Tibial artery (tissue), 4 donors: ENCODE results near the gene FGFR2.

Experiments used
- DNase-seq, 2 donors: peaks; one replicate each; pipeline ENCODE4 v3.0.0-alpha.2; 2019
- H3K27ac ChIP-seq, 2 donors: fragments of 200-600 bp; sonication (generic) in 1 of 2; 1 replicate in 1 of 2; 2 replicates in 1 of 2; pipeline ENCODE4 v1.5.1; 2018 to 2019; ENCODE audit warnings: mild to moderate bottlenecking in 1 of 2
- H3K27me3 ChIP-seq, 2 donors: fragments of 200-600 bp; sonication (generic) in 1 of 2; one replicate each; pipeline versions ENCODE4 v1.5.1 to v1.6.0; 2016 to 2019
- H3K36me3 ChIP-seq, 3 donors: fragments of 200-600 bp; sonication (generic) in 2 of 3; one replicate each; pipeline ENCODE4 v1.5.1; 2016 to 2019; ENCODE audit warnings: mild to moderate bottlenecking in 2 of 3
- H3K4me1 ChIP-seq, 4 donors: fragments of 200-600 bp; sonication (generic) in 2 of 4; 1 replicate in 3 of 4; 2 replicates in 1 of 4; pipeline ENCODE4 v1.5.1; 2016 to 2019
- H3K4me3 ChIP-seq, 2 donors: fragments of 200-600 bp; sonication (generic) in 1 of 2; 1 replicate in 1 of 2; 2 replicates in 1 of 2; pipeline ENCODE4 v1.5.1; 2018 to 2019; ENCODE audit warnings: mild to moderate bottlenecking in 2 of 2
- H3K9me3 ChIP-seq, 3 donors: fragments of 200-600 bp; sonication (generic) in 1 of 3; one replicate each; pipeline ENCODE4 v1.5.1; 2016 to 2019
- CTCF ChIP-seq, 2 experiments: fragments of 200-600 bp in 1 of 2; fragments of 450-650 bp in 1 of 2; IDR thresholded peaks; one replicate each; pipeline ENCODE4 v1.5.1; 2017 to 2019; ENCODE audit warnings: antibody characterized with exemption in 2 of 2, mild to moderate bottlenecking in 1 of 2, moderate library complexity in 1 of 2
- intact Hi-C: fragments of 100-400 bp; cut with DNase I; formaldehyde crosslinking; loops from one replicate; pipeline ENCODE4 v1.15.0; 2023; ENCODE audit warnings: low total_unique reads

The FGFR2 gene

GRCh38 chr10:121570315-121570714, 27.9 kb downstream of the FGFR2 start:
- Histone ChIP-seq H3K27ac (no peak overlapping the region), H3K4me1 (peaks cover 0 to 9% (median 5%) of the 10 kb centered on the region in 4 donors), H3K4me3 (no peak overlapping the region), H3K27me3 (no peaks in the 10 kb centered on the region), H3K9me3 (no peaks in the 10 kb centered on the region), H3K36me3 (no peaks in the 10 kb centered on the region)
- TF ChIP-seq CTCF (IDR thresholded peaks at IDR 0.05): no peak
- no peak for DNase-seq
- intact Hi-C loops: no loop called here

GRCh38 chr10:121568275-121568674, 30.0 kb downstream of the FGFR2 start:
- no peak for TF ChIP-seq CTCF (IDR thresholded peaks at IDR 0.05)
- no peaks in the 10 kb centered on the region for H3K27me3 ChIP-seq
- no peak overlapping the region for H3K27ac ChIP-seq
- DNase-seq: no peak
- H3K4me3 ChIP-seq: no peak overlapping the region
- peaks cover 0 to 9% (median 4%) of the 10 kb centered on the region in 4 donors for H3K4me1 ChIP-seq
- no peaks in the 10 kb centered on the region for H3K9me3 ChIP-seq
- intact Hi-C loops: no loop called here
- peaks cover 0 to 8% (median 0%) of the 10 kb centered on the region in 3 donors for H3K36me3 ChIP-seq

- intact Hi-C loops: no loop called here
- peaks cover 0 to 9% (median under 1%) of the 10 kb centered on the region in 4 donors for H3K4me1 ChIP-seq
- peaks cover 0 to 8% (median 0%) of the 10 kb centered on the region in 3 donors for H3K36me3 ChIP-seq
- no peak for DNase-seq
- no peak overlapping the region for H3K4me3 ChIP-seq
- no peaks in the 10 kb centered on the region for H3K27me3 ChIP-seq
- TF ChIP-seq CTCF (IDR thresholded peaks at IDR 0.05): no peak
- H3K27ac ChIP-seq: no peak overlapping the region
- H3K9me3 ChIP-seq: no peaks in the 10 kb centered on the region
Observed at GRCh38 chr10:121567569-121567968, 30.7 kb downstream of the FGFR2 start.

DNA sequence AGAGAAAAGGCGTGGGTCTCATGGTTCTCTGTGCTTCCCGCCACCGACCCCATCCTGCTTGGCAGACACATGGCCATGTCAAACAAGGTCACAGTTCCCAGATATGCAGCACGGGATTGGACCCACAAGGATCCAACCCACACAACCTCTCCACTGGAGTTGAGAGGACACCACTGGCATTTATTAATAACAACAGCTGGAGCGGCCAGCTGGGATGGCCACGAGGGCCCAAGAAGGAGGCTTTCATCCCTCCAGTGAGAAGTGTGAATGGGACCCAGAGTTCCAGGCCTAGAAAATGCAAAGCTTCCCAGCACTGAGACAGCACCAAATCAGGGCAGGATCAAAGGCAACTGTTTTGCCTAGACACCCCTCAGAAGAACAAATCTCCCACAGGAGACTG, 31.5 kb downstream of the FGFR2 start:
- no peak overlapping the region for H3K27ac ChIP-seq
- no peak for DNase-seq
- H3K27me3 ChIP-seq: no peaks in the 10 kb centered on the region
- intact Hi-C loops: no loop called here
- TF ChIP-seq CTCF (IDR thresholded peaks at IDR 0.05): no peak
- H3K9me3 ChIP-seq: no peaks in the 10 kb centered on the region
- H3K4me3 ChIP-seq: no peak overlapping the region
- H3K36me3 ChIP-seq: peaks cover 0 to 8% (median 0%) of the 10 kb centered on the region in 3 donors
- H3K4me1 ChIP-seq: peaks cover 0 to 9% (median 0%) of the 10 kb centered on the region in 4 donors

DNA sequence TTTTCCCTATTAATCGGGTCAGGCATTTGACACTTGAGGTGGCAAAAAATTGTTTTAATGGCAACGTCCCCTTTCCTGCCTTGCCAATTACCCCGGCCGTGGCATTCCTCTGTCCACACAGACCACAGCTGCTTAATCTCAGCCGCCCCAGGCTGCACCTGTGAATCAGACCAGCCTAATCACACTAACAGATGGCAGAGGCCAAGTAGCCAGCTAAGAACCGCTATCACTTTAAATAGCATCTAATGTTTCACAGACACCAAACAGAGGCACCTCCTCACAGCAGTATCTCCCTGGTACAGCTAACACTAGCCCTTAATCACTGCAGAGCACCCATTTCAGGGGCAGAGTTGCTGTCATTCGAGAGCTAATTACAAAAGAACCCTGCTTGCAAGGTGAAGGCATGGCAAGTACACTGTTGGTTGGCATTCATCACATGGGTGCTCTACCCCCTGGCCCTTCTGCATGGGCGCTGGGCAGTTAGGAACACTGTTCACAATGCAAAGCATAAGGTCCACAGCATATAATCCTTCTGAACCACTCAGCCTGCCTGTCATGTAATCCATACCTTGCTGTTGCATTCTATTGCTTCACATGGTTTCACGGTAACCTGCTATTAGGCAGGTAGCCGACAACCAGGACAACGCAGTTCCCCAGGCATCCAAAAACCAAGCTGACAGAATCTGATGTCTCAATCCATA, 38.8 kb downstream of the FGFR2 start:
- DNase-seq: no peak
- no peak overlapping the region for H3K4me3 ChIP-seq
- H3K9me3 ChIP-seq: no peaks in the 10 kb centered on the region
- no peak overlapping the region for H3K27ac ChIP-seq
- no peak for TF ChIP-seq CTCF (IDR thresholded peaks at IDR 0.05)
- H3K4me1 ChIP-seq: peaks cover 0 to 35% (median 7%) of the 10 kb centered on the region in 4 donors
- no peaks in the 10 kb centered on the region for H3K27me3 ChIP-seq
- peaks cover 0 to 8% (median 0%) of the 10 kb centered on the region in 3 donors for H3K36me3 ChIP-seq
- intact Hi-C loops: no loop called here
